GM18499 (cell line): ENCODE measurements around the gene RAB3IL1.

ENCODE experiments used
- ATAC-seq: cut with Tn5 transposase; IDR thresholded peaks from one replicate; pipeline ENCODE4 v1.9.1; 2021; ENCODE audit warnings: moderate number of reproducible peaks; ENCODE audit not compliant: insufficient read depth, unreplicated experiment

Gene RAB3IL1

GRCh38 chr11:61854206-61854895 lies 63.0 kb downstream of the RAB3IL1 start:
- no peak for ATAC-seq

GRCh38 chr11:61853698-61854169 lies 63.6 kb downstream of the RAB3IL1 start:
- ATAC-seq = no peak

- no peak for ATAC-seq
Observed at GRCh38 chr11:61851900-61852295, 65.5 kb downstream of the RAB3IL1 start.

GRCh38 chr11:61851113-61851899 lies 66.1 kb downstream of the RAB3IL1 start:
- ATAC-seq = no peak

GRCh38 chr11:61850687-61851086 lies 66.7 kb downstream of the RAB3IL1 start:
- no peak for ATAC-seq

GRCh38 chr11:61848631-61849030 lies 68.7 kb downstream of the RAB3IL1 start:
- ATAC-seq = no peak

- no peak for ATAC-seq
Observed at GRCh38 chr11:61847914-61848581, 69.3 kb downstream of the RAB3IL1 start.
